Thyroid gland (tissue), 4 donors: ENCODE results near the gene DSTN. TPM values are rescaled to one million over a fixed set of nuclear protein-coding genes. Genes with fewer than 3 reads are reported as not detected.
A peak's percentile ranks its signal among the peaks of the same experiment; 100 is the strongest.

Source experiments
- DNase-seq, 2 donors: peaks; one replicate each; pipeline ENCODE4 v3.0.0-alpha.2; 2019
- H3K27ac ChIP-seq, 3 donors: fragments of 200-600 bp; sonication (generic); 1 replicate in 2 of 3; 2 replicates in 1 of 3; pipeline ENCODE4 v1.5.1; 2016 to 2019; ENCODE audit warnings: mild to moderate bottlenecking in 1 of 3, moderate library complexity in 1 of 3
- H3K27me3 ChIP-seq: fragments of 200-600 bp; sonication (generic); one replicate; pipeline ENCODE4 v1.5.1; 2019
- H3K36me3 ChIP-seq, 2 donors: fragments of 200-600 bp; sonication (generic); one replicate each; pipeline ENCODE4 v1.5.1; 2016 to 2019
- H3K4me1 ChIP-seq, 2 donors: fragments of 200-600 bp; sonication (generic); one replicate each; pipeline ENCODE4 v1.5.1; 2017 to 2019
- H3K4me3 ChIP-seq, 3 donors: fragments of 200-600 bp; sonication (generic); replicated peaks in 1 of 3; 1 replicate in 2 of 3; 2 replicates in 1 of 3; pipeline ENCODE4 v1.5.1; 2016; ENCODE audit warnings: mild to moderate bottlenecking in 1 of 3
- H3K9me3 ChIP-seq: fragments of 200-600 bp; sonication (generic); one replicate; pipeline ENCODE4 v1.5.1; 2017
- CTCF ChIP-seq, 6 experiments: fragments of 200-600 bp in 3 of 6; fragments of 450-650 bp in 3 of 6; sonication (generic) in 3 of 6; IDR thresholded peaks; one replicate each; pipeline ENCODE4 v1.5.1; 2016 to 2019; ENCODE audit warnings: antibody characterized with exemption in 6 of 6, mild to moderate bottlenecking in 2 of 6, inconsistent platforms in 1 of 6, moderate library complexity in 1 of 6
- POLR2A ChIP-seq, 2 donors: fragments of 450-650 bp; IDR thresholded peaks; one replicate each; pipeline ENCODE4 v1.6.1; 2017; ENCODE audit warnings: antibody characterized with exemption in 2 of 2, mild to moderate bottlenecking in 2 of 2, moderate library complexity in 1 of 2
- WGBS, 2 donors: methylation state at CpG; one replicate each; pipeline ENCODE4 v1.1.5; 2017; 5-methylcytosine and 5-hydroxymethylcytosine counted together
- intact Hi-C: fragments of 100-400 bp; cut with DNase I; formaldehyde crosslinking; loops from one replicate; pipeline ENCODE4 v1.15.1; 2023
- total RNA-seq, 4 donors: library from RNA; depleted of rRNA; stranded (reverse); fragments of >200 nt; gene quantifications; one replicate each; pipeline ENCODE4 v1.2.3, GENCODE V29; 2016

Gene DSTN
- total RNA-seq, 4 donors from 2014 or later, result 504 to 681 (median 560) TPM

DNA sequence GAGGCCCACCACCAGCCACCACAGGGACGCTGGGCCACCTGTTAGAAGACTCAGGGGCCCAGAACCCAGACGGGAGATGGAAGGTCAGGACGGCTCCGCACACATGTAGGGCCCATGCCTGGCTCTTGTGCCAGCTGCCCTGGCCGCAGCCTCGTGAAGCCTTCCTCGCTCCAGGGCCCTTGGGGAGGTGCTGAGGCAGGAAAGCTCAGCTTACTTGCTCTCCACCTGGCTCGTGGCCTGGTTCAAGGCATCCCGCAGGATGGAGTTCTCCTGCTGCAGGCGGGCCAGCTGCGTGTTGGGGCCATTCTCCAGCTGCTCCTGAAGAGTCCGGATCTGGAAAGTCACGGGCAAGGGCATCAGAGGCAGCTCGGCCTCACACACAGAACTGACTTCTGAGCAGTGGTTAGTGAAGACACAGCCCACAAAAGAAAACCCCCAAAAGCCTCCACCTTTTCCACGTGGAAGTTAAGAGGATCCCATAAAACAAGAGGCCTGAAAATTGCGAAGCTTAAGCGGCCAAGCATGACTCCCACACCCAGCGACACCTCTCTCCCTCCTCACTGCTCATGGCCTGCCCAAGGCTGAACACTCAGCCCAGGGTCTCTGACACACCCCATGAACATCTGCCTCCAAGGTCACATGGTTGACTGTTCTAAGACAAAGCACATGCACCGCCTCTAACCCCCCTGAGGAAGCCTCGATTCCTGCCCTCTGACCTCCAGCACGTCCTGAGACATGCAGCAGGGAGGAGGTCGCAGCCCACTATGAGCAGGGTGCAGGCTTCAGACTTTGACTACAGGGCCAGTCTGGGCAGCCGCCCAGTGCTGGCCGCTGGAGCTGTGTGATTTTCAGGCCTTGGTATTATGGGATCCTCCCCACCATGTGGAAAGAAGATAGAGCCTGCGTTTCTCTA, 65.7 kb downstream of the DSTN start:
- 57 to 58% methylated on average over 7 to 14 of the region's 25 CpGs for WGBS, 2 donors
- intact Hi-C loops, result no loop called here
- H3K4me1 ChIP-seq, result peaks cover 41 to 50% of the 10 kb centered on the region in 2 donors

DNA sequence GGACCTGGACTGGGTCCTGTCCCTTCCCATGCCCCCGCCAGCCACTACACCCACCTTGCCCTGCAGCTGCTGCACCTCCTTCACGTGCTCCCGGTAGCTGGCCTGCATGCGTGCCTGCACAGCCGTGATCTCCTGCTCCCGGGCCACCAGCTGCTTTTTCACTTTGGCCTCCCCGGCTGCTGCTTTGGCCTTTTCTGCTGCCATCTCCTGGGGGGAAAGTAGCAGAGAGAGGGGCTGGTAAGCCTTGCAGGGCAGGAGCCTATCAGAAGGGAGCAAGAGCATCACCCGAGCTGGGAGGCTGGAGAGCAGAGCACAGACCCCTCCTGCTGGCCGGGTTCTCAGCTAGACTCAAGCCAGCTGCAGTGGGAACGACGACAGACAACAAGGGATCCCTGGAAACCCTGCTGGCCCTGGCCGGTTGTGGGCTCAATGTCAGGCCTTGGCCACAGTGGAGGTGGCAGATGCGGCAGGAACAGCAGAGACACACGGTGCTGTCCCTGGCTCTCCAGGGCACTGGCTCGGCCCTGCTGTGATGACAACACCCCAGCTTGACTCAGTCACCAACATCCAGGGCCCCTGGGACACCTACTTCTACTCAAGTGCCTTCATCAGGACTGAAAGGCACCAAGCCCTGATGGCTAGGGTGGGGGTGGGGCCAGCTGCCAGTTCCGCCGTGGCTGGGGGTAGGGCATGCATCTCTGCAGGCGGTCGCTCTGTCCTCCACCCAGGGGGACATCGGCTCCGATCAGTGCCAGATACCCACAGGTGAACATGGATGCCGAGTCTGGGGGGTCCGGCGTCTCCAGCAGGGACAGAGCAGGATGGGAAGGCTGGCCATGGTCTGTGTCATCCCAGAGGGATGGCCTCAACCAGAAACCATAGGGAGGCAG, 66.9 kb downstream of the DSTN start:
- Histone ChIP-seq H3K9me3 (no peaks in the 10 kb centered on the region), H3K4me3 (no peak overlapping the region), H3K4me1 (peaks cover 41 to 52% of the 10 kb centered on the region in 2 donors), H3K27ac (peak overlapping the region in 2 of 3 donors; percentile 52 to 76), H3K36me3 (peaks cover 58 to 67% of the 10 kb centered on the region in 2 donors), H3K27me3 (no peaks in the 10 kb centered on the region)
- no peak for DNase-seq
- intact Hi-C loops, result no loop called here
- TF ChIP-seq CTCF (IDR thresholded peaks at IDR 0.05) (no peak), POLR2A (IDR thresholded peaks at IDR 0.05) (no peak)
- 76 to 89% methylated on average over 19 to 20 of the region's 24 CpGs for WGBS, 2 donors

More for the DNA sequence above, 65.7 kb downstream of the DSTN start:
- Histone ChIP-seq H3K27me3 (no peaks in the 10 kb centered on the region), H3K36me3 (peaks cover 54 to 64% of the 10 kb centered on the region in 2 donors), H3K27ac (peak overlapping the region; percentile 37 to 76 (median 52)), H3K4me3 (no peak overlapping the region), H3K9me3 (no peaks in the 10 kb centered on the region)
- DNase-seq, result peak; percentile 62 to 73
- TF ChIP-seq POLR2A (IDR thresholded peaks at IDR 0.05) (no peak), CTCF (IDR thresholded peaks at IDR 0.05) (no peak)

DNA sequence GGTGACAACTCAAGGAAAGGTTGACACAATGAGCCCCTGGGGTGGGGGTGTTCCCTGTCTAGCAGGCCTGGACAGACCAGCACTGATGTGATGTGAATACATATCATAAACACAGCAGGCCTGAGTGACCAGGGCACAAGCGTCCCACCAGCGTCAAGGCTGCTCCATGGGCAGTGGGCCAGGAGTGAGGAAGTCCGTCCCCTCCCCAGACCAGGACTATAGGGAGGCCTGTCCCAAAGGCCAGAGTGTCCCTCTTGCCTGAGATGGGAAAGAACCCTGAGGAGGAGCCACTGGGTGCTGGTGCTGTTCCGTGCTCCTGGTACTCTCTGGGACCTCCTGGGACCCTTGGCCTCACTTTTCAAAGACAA, 67.5 kb downstream of the DSTN start:
- 85 to 100% methylated on average over 2 to 3 of the region's 4 CpGs for WGBS, 2 donors
- Histone ChIP-seq H3K4me3 (no peak overlapping the region), H3K36me3 (peaks cover 52 to 73% of the 10 kb centered on the region in 2 donors), H3K27ac (peak overlapping the region in 2 of 3 donors; percentile 38 to 76), H3K27me3 (no peaks in the 10 kb centered on the region), H3K9me3 (no peaks in the 10 kb centered on the region), H3K4me1 (peaks cover 45 to 59% of the 10 kb centered on the region in 2 donors)
- no peak for TF ChIP-seq CTCF (IDR thresholded peaks at IDR 0.05)
- no peak for TF ChIP-seq POLR2A (IDR thresholded peaks at IDR 0.05)
- no peak for DNase-seq
- intact Hi-C loops, result no loop called here

DNA sequence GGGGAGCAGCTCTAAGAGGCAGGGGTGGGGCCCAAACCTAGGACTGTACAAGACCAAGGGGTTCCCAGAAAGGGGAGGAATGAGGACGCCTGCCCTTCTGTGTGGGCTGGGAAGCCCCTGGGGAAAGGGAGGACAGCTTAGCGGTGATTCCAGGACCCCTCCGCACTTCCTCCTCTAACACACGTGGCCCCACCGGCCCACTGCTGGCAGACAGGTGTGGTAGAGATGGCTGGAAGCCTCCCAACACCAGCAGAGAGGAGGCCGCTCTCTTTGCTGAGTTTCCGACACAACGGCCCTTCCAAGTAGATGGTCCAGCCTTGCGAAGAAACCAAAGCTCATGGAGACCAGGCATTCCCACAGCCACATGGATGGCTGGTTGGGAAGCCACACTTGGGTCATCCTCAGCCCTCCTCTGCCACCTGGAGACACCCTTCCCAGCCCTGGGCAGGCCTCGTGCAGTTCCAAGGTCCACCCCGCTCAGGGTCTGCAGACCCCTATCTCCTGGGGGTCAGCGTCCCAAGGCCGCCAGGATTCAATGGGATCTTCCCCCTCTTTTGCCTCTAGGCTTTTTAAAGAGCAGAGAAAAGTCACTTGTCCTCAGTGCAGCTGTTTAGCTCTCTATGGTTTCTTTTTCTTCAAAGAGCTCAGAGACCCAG, 68.2 kb downstream of the DSTN start:
- 82 to 85% methylated on average over 12 to 13 of the region's 13 CpGs for WGBS, 2 donors
- no peak overlapping the region for H3K4me3 ChIP-seq
- no peak for TF ChIP-seq CTCF (IDR thresholded peaks at IDR 0.05)
- TF ChIP-seq POLR2A (IDR thresholded peaks at IDR 0.05), result no peak
- DNase-seq, result no peak
- H3K27ac ChIP-seq, result peak overlapping the region in 1 of 3 donors; percentile 76
- intact Hi-C loops, result no loop called here
- H3K36me3 ChIP-seq, result peaks cover 44 to 66% of the 10 kb centered on the region in 2 donors
- H3K27me3 ChIP-seq, result no peaks in the 10 kb centered on the region
- no peaks in the 10 kb centered on the region for H3K9me3 ChIP-seq
- H3K4me1 ChIP-seq, result peaks cover 52 to 66% of the 10 kb centered on the region in 2 donors
